GM12891 (cell line): ENCODE data around the gene FOXO3.
"Not testable (repeated sequence)": the region's sequence is repeated elsewhere in the genome, so short reads cannot be mapped to it uniquely, and the experiment has no call there.

Experiments used
- DNase-seq: peaks from one replicate; pipeline ENCODE4 v3.0.0; 2011; ENCODE audit warnings: low spot score; ENCODE audit not compliant: insufficient read length
- FAIRE-seq: peaks from 2 replicates; lab custom pipeline; 2011; peaks lifted over from hg19 to GRCh38; lab: Jason Lieb, UNC
- PAX5 ChIP-seq: IDR thresholded peaks from 2 replicates; pipeline ENCODE4 v1.6.1; 2011; ENCODE audit warnings: low read length, moderate library complexity, mild to moderate bottlenecking; ENCODE audit not compliant: insufficient read depth, severe bottlenecking
- POLR2A ChIP-seq: IDR thresholded peaks from 2 replicates; pipeline ENCODE4 v1.6.1; 2011; ENCODE audit warnings: low read depth, low read length, control low read depth
- POLR2AphosphoS5 ChIP-seq: IDR thresholded peaks from 2 replicates; pipeline ENCODE4 v1.6.1; 2011; ENCODE audit warnings: low read depth, low read length, control low read depth
- POU2F2 ChIP-seq: IDR thresholded peaks from 2 replicates; pipeline ENCODE4 v1.6.1; 2011; ENCODE audit warnings: low read depth, mild to moderate bottlenecking, control low read depth, low read length, moderate library complexity
- SPI1 ChIP-seq: IDR thresholded peaks from 2 replicates; pipeline ENCODE4 v1.6.1; 2011; ENCODE audit warnings: low read depth, low read length, control low read depth
- TAF1 ChIP-seq: IDR thresholded peaks from 2 replicates; pipeline ENCODE4 v1.6.1; 2011; ENCODE audit warnings: low read depth, low read length, control low read depth

Gene FOXO3

GRCh38 chr6:108556866-108557493 is 3.7 kb upstream of the FOXO3 start:
- FAIRE-seq (no peak), DNase-seq (no peak)
- TF ChIP-seq PAX5 (no peak), POLR2AphosphoS5 (no peak), TAF1 (no peak), POU2F2 (no peak), SPI1 (no peak)

- TF ChIP-seq POLR2A (no peak), TAF1 (no peak), PAX5 (no peak), POU2F2 (no peak), SPI1 (no peak), POLR2AphosphoS5 (no peak)
- FAIRE-seq (peak; percentile 65), DNase-seq (peak; percentile 37)
Measured at GRCh38 chr6:108557494-108558371, 3.0 kb upstream of the FOXO3 start.

- DNase-seq (peak; percentile 60), FAIRE-seq (peak; percentile 70)
- TF ChIP-seq SPI1 (no peak), TAF1 (no peak), POU2F2 (0 out of 2 replicates have a peak, but pooled peaks have one; percentile 26), PAX5 (no peak)
Measured at GRCh38 chr6:108558372-108559096, 2.2 kb upstream of the FOXO3 start.

- TF ChIP-seq SPI1 = no peak
- TF ChIP-seq PAX5 = no peak
- TF ChIP-seq POU2F2 = no peak
- no peak for TF ChIP-seq POLR2A
- TF ChIP-seq POLR2AphosphoS5 = no peak
- TF ChIP-seq TAF1 = no peak
- DNase-seq (peak; percentile 41), FAIRE-seq (peak; percentile 59)
Measured at GRCh38 chr6:108559097-108559883, 1.4 kb upstream of the FOXO3 start.

- TF ChIP-seq POU2F2 = no peak
- no peak for FAIRE-seq
- no peak for DNase-seq
Measured at GRCh38 chr6:108559884-108560462, 744 bp upstream of the FOXO3 start.

GRCh38 chr6:108561309-108561647 is 561 bp downstream of the FOXO3 start:
- not testable (repeated sequence) for DNase-seq, FAIRE-seq

GRCh38 chr6:108561742-108562502 is 1.2 kb downstream of the FOXO3 start:
- FAIRE-seq (no peak), DNase-seq (no peak)
- TF ChIP-seq POLR2AphosphoS5 = no peak
- no peak for TF ChIP-seq POU2F2
- TF ChIP-seq PAX5 = no peak
- TF ChIP-seq SPI1 = no peak
- TF ChIP-seq TAF1 = no peak
- no peak for TF ChIP-seq POLR2A

GRCh38 chr6:108562503-108562993 is 1.8 kb downstream of the FOXO3 start:
- DNase-seq (no peak), FAIRE-seq (no peak)
- TF ChIP-seq TAF1 (no peak), POLR2A (no peak), SPI1 (no peak), PAX5 (no peak), POLR2AphosphoS5 (no peak), POU2F2 (no peak)

- TF ChIP-seq POLR2A (no peak), TAF1 (no peak), PAX5 (no peak), POLR2AphosphoS5 (no peak), SPI1 (no peak), POU2F2 (no peak)
- DNase-seq (no peak), FAIRE-seq (no peak)
Measured at GRCh38 chr6:108563292-108563691, 2.6 kb downstream of the FOXO3 start.
